AG04450 (cell line): ENCODE data around the gene ZDHHC5. TPM values are rescaled to one million over a fixed set of nuclear protein-coding genes. Genes with fewer than 3 reads are reported as not detected.

Experiments used
- CTCF ChIA-PET: fragments of 300-600, 350-600 bp; formaldehyde crosslinking; extraction: SDS; loops from one replicate; lab custom pipeline; 2022; ENCODE audit warnings: antibody characterized with exemption, inconsistent platforms; lab: Charles Lee
- POLR2A ChIA-PET: fragments of 350-600 bp; formaldehyde crosslinking; extraction: SDS; loops from one replicate; lab custom pipeline; 2021; ENCODE audit warnings: antibody characterized with exemption, inconsistent platforms; lab: Yijun Ruan, JAX
- DNase-seq: peaks from one replicate; pipeline ENCODE4 v3.0.0-alpha.2; 2011; ENCODE audit warnings: low read depth, low spot score
- H3K27ac ChIP-seq: one replicate; pipeline ENCODE4 v1.5.1; 2012; ENCODE audit warnings: low read depth, low read length, control low read depth
- H3K27me3 ChIP-seq: one replicate; pipeline ENCODE4 v1.6.0; 2012; ENCODE audit warnings: low read length; ENCODE audit not compliant: control insufficient read depth, insufficient read depth
- H3K4me3 ChIP-seq: 2 replicates; pipeline ENCODE4 v1.5.1; 2011; ENCODE audit warnings: mild to moderate bottlenecking, low read depth, low read length, control low read depth
- H3K9me3 ChIP-seq: 2 replicates; pipeline ENCODE4 v1.5.1; 2012; ENCODE audit warnings: low read length; ENCODE audit not compliant: control insufficient read depth, insufficient read depth
- CTCF ChIP-seq: IDR thresholded peaks from 2 replicates; pipeline ENCODE4 v1.5.1; 2011; ENCODE audit warnings: low read depth, low read length, control low read depth, inconsistent platforms
- polyA plus RNA-seq: library from polyadenylated mRNA; depleted of rRNA; stranded (reverse); fragments of >200 nt; gene quantifications from 2 replicates; pipeline ENCODE4 v1.2.3, GENCODE V29; 2011

The ZDHHC5 gene
- polyA plus RNA-seq, 1 experiment, result 56.7 TPM

- DNase-seq, result no peak
- no peak overlapping the region for H3K27ac ChIP-seq
- H3K9me3 ChIP-seq, result no peaks in the 10 kb centered on the region; the same call in 1 of the 2 replicates
- 0 out of 2 replicates have a peak, but pooled peaks have one; percentile 14 for TF ChIP-seq CTCF
- ChIA-PET POLR2A (interaction anchor here (0.7 kb wide), 2 partner anchors 77 to 83 kb away, joined by 4 to 10 read pairs; partner anchors contain the start of gene UBE2L6), CTCF (interaction anchor here (0.6 to 7.1 kb wide), 40 partner anchors 8 to 881 kb away, joined by 3 to 227 read pairs (median 4); partner anchors contain the start of genes CLP1, SLC43A1, TIMM10 and UBE2L6)
- no peak overlapping the region for H3K4me3 ChIP-seq
- H3K27me3 ChIP-seq, result peaks cover 21% of the 10 kb centered on the region
Measured at GRCh38 chr11:57643802-57644201, 24.1 kb upstream of the ZDHHC5 start.

- Histone ChIP-seq H3K27me3 (peaks cover 21% of the 10 kb centered on the region), H3K27ac (peak overlapping the region; percentile 11), H3K4me3 (no peak overlapping the region), H3K9me3 (no peaks in the 10 kb centered on the region; the same call in 1 of the 2 replicates)
- ChIA-PET POLR2A (interaction anchor here (1.0 kb wide), 1 partner anchor 77 kb away, joined by 3 read pairs; no protein-coding TSS in a partner anchor), CTCF (interaction anchor here (0.6 to 7.1 kb wide), 48 partner anchors 7 to 879 kb away, joined by 3 to 227 read pairs (median 4); partner anchors contain the start of genes CLP1, SLC43A1, TIMM10 and UBE2L6)
- peak; percentile 86 for TF ChIP-seq CTCF
- DNase-seq, result no peak
Measured at GRCh38 chr11:57644748-57645688, 22.9 kb upstream of the ZDHHC5 start.

GRCh38 chr11:57645689-57646085 is 22.2 kb upstream of the ZDHHC5 start:
- TF ChIP-seq CTCF, result no peak
- no peaks in the 10 kb centered on the region; the same call in 1 of the 2 replicates for H3K9me3 ChIP-seq
- ChIA-PET POLR2A (no interaction called here), CTCF (interaction anchor here (1.4 to 7.1 kb wide), 8 partner anchors 75 to 879 kb away, joined by 4 to 227 read pairs (median 11); partner anchors contain the start of genes SLC43A1 and UBE2L6)
- H3K4me3 ChIP-seq, result no peak overlapping the region
- peaks cover 21% of the 10 kb centered on the region for H3K27me3 ChIP-seq
- peak overlapping the region; percentile 11 for H3K27ac ChIP-seq
- DNase-seq, result no peak

GRCh38 chr11:57646194-57646798 is 21.6 kb upstream of the ZDHHC5 start:
- ChIA-PET CTCF (interaction anchor here (0.6 to 7.1 kb wide), 6 partner anchors 9 to 168 kb away, joined by 3 to 227 read pairs (median 5); partner anchors contain the start of gene UBE2L6), POLR2A (no interaction called here)
- DNase-seq, result no peak
- H3K9me3 ChIP-seq, result no peaks in the 10 kb centered on the region; the same call in 1 of the 2 replicates
- no peak overlapping the region for H3K27ac ChIP-seq
- TF ChIP-seq CTCF, result no peak
- no peak overlapping the region for H3K4me3 ChIP-seq
- peaks cover 21% of the 10 kb centered on the region for H3K27me3 ChIP-seq
